ENCODE results near the gene FAM180B. TPM values are rescaled to one million over a fixed set of nuclear protein-coding genes. Genes with fewer than 3 reads are reported as not detected.
A peak's percentile ranks its signal among the peaks of the same experiment; 100 is the strongest.

FAM180B gene
- total RNA-seq, 1 donor from 2014 or later = not detected

DNA sequence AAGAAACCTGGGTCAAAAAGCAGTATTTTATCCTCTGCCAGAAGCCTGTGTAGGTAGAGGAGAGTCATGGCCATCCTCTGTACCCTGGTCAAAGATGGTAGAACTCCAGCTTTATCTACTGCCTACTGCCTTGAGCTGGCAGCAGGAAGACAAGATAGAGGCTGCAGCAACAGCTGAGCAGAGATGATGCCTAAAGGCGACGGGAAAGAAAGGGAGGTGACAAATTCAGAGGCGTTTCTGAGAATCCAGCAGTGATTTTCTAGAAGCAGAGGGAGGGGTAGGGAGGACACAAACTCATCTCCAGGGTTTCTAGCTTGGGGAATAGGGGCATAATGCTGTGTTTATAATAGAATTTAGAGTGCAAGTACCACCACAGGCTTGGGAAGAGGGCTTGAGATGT, 23.2 kb downstream of the FAM180B start:
- no peak overlapping the region for H3K4me3 ChIP-seq (ENCODE audit: low read depth, low read length)
- TF ChIP-seq, protein P1, sequence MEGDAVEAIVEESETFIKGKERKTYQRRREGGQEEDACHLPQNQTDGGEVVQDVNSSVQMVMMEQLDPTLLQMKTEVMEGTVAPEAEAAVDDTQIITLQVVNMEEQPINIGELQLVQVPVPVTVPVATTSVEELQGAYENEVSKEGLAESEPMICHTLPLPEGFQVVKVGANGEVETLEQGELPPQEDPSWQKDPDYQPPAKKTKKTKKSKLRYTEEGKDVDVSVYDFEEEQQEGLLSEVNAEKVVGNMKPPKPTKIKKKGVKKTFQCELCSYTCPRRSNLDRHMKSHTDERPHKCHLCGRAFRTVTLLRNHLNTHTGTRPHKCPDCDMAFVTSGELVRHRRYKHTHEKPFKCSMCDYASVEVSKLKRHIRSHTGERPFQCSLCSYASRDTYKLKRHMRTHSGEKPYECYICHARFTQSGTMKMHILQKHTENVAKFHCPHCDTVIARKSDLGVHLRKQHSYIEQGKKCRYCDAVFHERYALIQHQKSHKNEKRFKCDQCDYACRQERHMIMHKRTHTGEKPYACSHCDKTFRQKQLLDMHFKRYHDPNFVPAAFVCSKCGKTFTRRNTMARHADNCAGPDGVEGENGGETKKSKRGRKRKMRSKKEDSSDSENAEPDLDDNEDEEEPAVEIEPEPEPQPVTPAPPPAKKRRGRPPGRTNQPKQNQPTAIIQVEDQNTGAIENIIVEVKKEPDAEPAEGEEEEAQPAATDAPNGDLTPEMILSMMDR (conservative IDR thresholded peaks at IDR 0.05; ENCODE audit: low read depth, low read length) = no peak
- no peak for DNase-seq (ENCODE audit: low read depth)

DNA sequence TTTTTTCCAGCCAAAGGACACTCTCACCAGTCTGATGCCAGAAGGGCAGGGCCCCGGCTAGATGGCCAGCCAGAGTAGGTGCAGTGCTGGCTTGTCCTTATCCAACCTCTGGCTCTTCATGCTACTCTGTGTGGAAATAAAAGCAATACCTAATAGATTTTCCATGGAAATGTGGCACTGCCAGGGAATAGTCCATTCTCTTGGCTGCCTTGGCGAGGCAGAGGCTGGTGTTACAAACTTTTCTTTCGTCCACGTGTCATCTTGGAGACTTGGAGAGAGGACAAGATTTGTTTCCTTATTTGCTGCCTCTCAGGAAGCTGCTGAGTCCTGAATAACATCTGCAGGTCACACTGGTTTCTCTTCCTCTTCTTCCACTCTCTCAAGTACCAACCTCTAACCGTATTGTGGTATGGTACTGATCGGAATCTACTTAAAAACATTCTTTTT, 24.9 kb downstream of the FAM180B start:
- TF ChIP-seq, protein P1 (conservative IDR thresholded peaks at IDR 0.05; ENCODE audit: low read depth, low read length) = no peak

DNA sequence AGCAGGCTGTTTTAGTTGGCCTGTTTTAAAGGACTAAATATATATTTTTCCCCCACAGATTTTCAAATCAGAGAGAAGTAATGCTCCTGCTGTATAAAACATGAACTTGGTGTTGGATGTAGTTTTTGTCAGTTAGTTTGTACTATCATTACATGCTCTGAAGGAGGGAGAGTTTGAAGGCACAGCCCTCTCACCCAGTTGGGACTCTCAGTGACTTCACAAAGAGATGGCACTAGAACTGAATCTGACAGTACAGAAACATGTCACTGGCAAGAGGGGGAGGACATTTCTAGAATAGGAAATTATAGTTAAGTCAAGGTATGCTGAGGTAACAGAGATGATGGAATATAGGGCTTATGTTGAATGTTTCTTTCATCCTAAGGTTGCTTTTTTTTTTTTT, 28.8 kb downstream of the FAM180B start:
- H3K4me3 ChIP-seq (ENCODE audit: low read depth, low read length) = no peak overlapping the region
- TF ChIP-seq, protein P1 (conservative IDR thresholded peaks at IDR 0.05; ENCODE audit: low read depth, low read length) = no peak
- DNase-seq (ENCODE audit: low read depth) = no peak

More for the DNA sequence above, 24.9 kb downstream of the FAM180B start:
- no peak overlapping the region for H3K4me3 ChIP-seq (ENCODE audit: low read depth, low read length)
- DNase-seq (ENCODE audit: low read depth) = no peak

DNA sequence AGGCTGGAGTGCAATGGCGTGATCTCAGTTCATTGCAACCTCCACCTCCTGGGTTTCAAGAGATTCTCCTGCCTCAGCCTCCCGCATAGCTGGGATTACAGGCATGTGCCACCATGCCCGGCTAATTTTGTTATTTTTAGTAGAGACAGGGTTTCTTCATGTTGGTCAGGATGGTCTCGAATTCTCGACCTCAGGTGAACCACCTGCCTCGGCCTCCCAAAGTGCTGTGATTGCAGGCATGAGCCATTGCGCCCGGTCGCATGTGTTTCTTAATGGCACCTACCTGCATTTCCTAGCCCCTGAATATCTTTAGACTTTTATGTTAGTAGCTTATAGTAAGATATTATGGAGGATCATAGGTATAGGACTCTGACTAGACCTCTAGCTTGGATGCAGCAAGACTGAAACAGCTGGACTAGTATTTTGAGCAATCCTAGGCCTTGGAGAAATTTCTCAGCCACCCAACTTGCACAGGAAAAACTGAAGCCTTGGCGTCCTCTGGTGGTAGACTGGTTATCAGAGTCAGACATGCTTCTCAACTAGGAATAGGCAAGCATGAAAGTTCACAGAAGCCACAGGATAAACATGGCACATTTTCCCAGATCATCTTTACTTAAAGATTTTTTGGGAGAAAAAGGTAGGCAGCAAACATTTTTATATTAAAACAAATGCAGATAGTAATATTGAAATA, 30.4 kb downstream of the FAM180B start:
- TF ChIP-seq, protein P1 (conservative IDR thresholded peaks at IDR 0.05; ENCODE audit: low read depth, low read length) = peak; percentile 75
- DNase-seq (ENCODE audit: low read depth) = no peak
- no peak overlapping the region for H3K4me3 ChIP-seq (ENCODE audit: low read depth, low read length)

DNA sequence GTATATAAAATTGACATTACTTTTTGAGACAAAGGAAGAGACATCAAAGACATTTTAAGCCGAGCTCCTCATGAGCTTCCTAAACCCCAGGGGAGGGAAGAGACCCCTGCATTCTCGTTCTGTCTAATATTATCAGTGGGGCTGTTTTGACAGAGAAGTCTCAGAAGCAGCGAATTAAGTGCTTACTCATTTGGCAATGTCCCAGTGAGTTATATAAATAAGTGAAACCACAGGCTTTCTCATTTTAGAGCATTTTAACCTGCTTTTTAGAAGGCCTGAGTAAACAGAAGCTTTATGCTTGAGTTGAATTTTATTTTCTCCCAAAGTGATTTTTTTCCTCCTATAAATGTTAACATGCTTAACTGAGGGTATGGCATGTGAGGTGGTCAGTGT, 30.9 kb downstream of the FAM180B start:
- no peak overlapping the region for H3K4me3 ChIP-seq (ENCODE audit: low read depth, low read length)
- TF ChIP-seq, protein P1 (conservative IDR thresholded peaks at IDR 0.05; ENCODE audit: low read depth, low read length) = no peak
- DNase-seq (ENCODE audit: low read depth) = no peak

DNA sequence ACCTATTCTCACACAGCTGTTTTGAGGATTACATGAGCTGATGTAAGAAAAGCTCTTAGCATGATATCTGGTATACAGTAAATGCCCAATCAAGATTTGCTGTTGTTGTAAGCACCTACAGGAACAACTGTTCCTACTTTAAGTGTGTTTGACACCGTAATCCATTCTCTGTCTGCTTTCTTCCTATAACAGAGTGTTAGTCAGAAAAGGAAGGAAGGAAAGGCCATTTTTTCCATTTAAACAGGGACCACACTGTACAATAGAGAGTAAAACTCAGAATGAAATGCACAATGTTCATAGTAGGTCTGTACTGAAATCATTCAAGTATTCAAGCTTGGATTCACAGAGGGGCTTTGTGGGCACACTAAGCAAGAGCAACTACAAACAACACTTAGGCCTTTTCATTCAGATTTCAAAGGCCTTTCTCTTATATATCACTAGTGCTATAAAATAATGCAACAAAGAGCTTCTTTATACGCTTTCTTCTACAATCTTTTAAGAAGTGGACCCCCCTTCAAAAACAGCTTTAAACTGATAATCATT, 34.4 kb downstream of the FAM180B start:
- DNase-seq (ENCODE audit: low read depth) = no peak
- TF ChIP-seq, protein P1 (conservative IDR thresholded peaks at IDR 0.05; ENCODE audit: low read depth, low read length) = no peak
- no peak overlapping the region for H3K4me3 ChIP-seq (ENCODE audit: low read depth, low read length)

DNA sequence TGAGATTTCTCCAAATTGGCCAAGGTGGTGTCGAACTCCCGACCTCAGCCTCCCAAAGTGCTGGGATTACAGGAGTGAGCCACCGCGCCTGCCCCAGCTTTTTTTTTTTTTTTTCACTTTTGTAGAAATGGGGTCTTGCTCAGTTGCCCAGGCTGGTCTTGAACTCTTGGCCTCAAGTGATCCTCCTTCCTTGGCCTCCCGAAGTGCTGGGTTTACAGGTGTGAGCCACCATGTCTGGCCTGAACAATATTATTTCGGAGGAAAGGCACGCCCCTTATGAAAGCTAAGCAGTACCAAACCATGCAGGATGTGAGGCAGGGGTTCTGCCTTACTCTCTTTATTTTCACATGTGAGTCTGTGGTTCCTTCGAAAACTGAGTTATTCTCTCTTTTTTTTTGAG, 39.8 kb downstream of the FAM180B start:
- TF ChIP-seq, protein P1 (conservative IDR thresholded peaks at IDR 0.05; ENCODE audit: low read depth, low read length) = no peak

More for the DNA sequence above, 39.8 kb downstream of the FAM180B start:
- no peak overlapping the region for H3K4me3 ChIP-seq (ENCODE audit: low read depth, low read length)
- no peak for DNase-seq (ENCODE audit: low read depth)

Measured in epithelial cell of proximal tubule (primary cell).